Thoracic aorta (tissue), 2 donors: ENCODE measurements around the gene PMPCA. TPM values are rescaled to one million over a fixed set of nuclear protein-coding genes. Genes with fewer than 3 reads are reported as not detected.

Experiments used
- ATAC-seq: fragments of 150-250 bp; one replicate; pipeline ENCODE4 v1.8.0; 2017; ENCODE audit warnings: low read depth; ENCODE audit not compliant: insufficient number of reproducible peaks, low FRiP score
- DNase-seq: peaks from one replicate; pipeline ENCODE4 v3.0.0-alpha.2; 2020; ENCODE audit warnings: low spot score
- H3K27ac ChIP-seq, 2 donors: fragments of 200-600 bp; sonication (generic); 1 replicate in 1 of 2; 2 replicates in 1 of 2; pipeline ENCODE4 v1.5.1; 2016; ENCODE audit warnings: mild to moderate bottlenecking in 2 of 2, moderate library complexity in 2 of 2
- H3K27me3 ChIP-seq: fragments of 200-600 bp; sonication (generic); replicated peaks from 2 replicates; pipeline ENCODE4 v1.6.0; 2016; ENCODE audit warnings: mild to moderate bottlenecking; ENCODE audit not compliant: insufficient read depth
- H3K36me3 ChIP-seq: fragments of 200-600 bp; sonication (generic); one replicate; pipeline ENCODE4 v1.5.1; 2016
- H3K4me1 ChIP-seq, 2 donors: fragments of 200-600 bp; sonication (generic); 1 replicate in 1 of 2; 2 replicates in 1 of 2; pipeline versions ENCODE4 v1.5.1 to v1.6.0; 2016; ENCODE audit warnings: low read depth in 2 of 2, mild to moderate bottlenecking in 1 of 2; ENCODE audit not compliant: control insufficient read depth in 1 of 2
- H3K4me3 ChIP-seq: fragments of 200-600 bp; sonication (generic); 2 replicates; pipeline ENCODE4 v1.5.1; 2016; ENCODE audit warnings: mild to moderate bottlenecking
- H3K9me3 ChIP-seq: fragments of 200-600 bp; sonication (generic); 2 replicates; pipeline ENCODE4 v1.5.1; 2016
- total RNA-seq, 2 donors: library from RNA; depleted of rRNA; stranded (reverse); fragments of >200 nt; gene quantifications; one replicate each; pipeline versions ENCODE4 v1.1.0 to v1.2.3, GENCODE V29; 2016
- TF ChIP-seq, protein P1 (sequence below): fragments of 200-600 bp; sonication (generic); IDR thresholded peaks from one replicate; pipeline ENCODE4 v1.5.1; 2019; ENCODE audit warnings: antibody characterized with exemption

The PMPCA gene
- total RNA-seq, 2 donors from 2014 or later, result 28.7 to 43.0 TPM

DNA sequence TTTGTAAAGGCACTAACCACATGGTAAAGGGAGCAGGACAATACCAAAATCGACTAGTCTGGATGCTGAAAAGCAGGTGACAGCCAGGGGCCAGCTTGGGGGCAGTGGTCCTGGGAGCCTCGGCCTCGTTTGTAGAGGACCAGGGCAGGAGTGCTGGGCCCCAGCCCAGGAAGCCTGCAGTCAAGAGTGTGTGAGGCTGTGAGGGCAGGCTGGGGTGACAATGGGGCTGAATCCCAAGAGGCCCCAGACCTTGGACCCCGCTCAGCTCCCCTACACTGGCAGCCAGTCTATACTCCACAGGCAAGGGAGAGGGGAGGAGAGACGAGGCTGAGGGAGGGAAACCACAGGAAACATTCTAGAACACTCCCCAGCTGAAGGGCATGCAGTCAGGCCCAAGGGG is 31.8 kb downstream of the PMPCA start:
- Histone ChIP-seq H3K4me1 (peaks cover 16 to 21% of the 10 kb centered on the region in 2 donors), H3K36me3 (peaks cover 44% of the 10 kb centered on the region), H3K27ac (no peak overlapping the region), H3K27me3 (no peaks in the 10 kb centered on the region), H3K9me3 (no peaks in the 10 kb centered on the region), H3K4me3 (no peak overlapping the region)
- ATAC-seq (no peak), DNase-seq (no peak)
- TF ChIP-seq, protein P1, sequence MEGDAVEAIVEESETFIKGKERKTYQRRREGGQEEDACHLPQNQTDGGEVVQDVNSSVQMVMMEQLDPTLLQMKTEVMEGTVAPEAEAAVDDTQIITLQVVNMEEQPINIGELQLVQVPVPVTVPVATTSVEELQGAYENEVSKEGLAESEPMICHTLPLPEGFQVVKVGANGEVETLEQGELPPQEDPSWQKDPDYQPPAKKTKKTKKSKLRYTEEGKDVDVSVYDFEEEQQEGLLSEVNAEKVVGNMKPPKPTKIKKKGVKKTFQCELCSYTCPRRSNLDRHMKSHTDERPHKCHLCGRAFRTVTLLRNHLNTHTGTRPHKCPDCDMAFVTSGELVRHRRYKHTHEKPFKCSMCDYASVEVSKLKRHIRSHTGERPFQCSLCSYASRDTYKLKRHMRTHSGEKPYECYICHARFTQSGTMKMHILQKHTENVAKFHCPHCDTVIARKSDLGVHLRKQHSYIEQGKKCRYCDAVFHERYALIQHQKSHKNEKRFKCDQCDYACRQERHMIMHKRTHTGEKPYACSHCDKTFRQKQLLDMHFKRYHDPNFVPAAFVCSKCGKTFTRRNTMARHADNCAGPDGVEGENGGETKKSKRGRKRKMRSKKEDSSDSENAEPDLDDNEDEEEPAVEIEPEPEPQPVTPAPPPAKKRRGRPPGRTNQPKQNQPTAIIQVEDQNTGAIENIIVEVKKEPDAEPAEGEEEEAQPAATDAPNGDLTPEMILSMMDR, result no peak

DNA sequence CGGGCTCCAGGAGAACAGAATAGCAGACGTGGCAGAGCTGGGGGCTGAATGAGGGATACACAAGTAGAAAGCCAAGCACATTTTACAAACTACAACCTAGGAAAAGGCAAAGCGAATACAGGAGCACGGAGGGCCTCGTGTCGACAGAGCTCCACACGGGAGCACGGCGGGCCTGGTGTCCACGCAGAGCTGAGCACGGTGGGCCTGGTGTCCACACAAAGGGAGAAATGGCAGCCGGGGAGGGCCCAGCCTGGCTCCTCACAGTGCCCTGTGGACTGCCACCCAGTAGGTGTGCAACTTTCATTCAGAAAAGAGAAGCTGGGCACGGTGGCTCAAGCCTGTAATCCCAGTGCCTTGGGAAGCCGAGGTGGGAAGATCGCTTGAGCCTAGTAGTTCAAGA is 32.6 kb downstream of the PMPCA start:
- peaks cover 53% of the 10 kb centered on the region for H3K36me3 ChIP-seq
- TF ChIP-seq, protein P1, result no peak
- no peak overlapping the region for H3K27ac ChIP-seq
- DNase-seq (no peak), ATAC-seq (no peak)
- no peaks in the 10 kb centered on the region for H3K9me3 ChIP-seq
- no peaks in the 10 kb centered on the region for H3K27me3 ChIP-seq
- peaks cover 8 to 13% of the 10 kb centered on the region in 2 donors for H3K4me1 ChIP-seq
- H3K4me3 ChIP-seq, result no peak overlapping the region

DNA sequence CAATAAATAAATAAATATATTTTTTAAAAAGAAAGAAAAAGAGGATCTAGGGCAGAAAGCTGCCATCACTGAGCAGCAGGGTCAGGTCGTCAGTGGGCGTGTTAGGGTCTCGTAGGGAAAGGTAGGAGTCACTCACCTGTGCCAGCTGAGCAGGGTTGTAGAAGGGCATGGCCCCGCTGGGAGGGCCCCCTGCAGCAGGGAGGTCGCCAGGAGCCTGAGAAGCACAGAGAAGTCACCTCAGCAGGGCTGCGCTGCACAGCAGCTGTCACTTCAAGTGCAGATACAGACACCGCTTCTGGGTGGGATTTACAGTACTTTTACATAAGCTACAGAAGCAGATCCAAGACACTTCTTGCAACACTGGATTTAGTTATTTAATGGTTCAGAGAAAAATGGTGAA is 33.2 kb downstream of the PMPCA start:
- DNase-seq (no peak), ATAC-seq (no peak)
- H3K4me3 ChIP-seq, result no peak overlapping the region
- no peak overlapping the region for H3K27ac ChIP-seq
- no peaks in the 10 kb centered on the region for H3K9me3 ChIP-seq
- no peaks in the 10 kb centered on the region for H3K27me3 ChIP-seq
- TF ChIP-seq, protein P1, result no peak
- peaks cover 57% of the 10 kb centered on the region for H3K36me3 ChIP-seq
- peaks cover 2 to 7% of the 10 kb centered on the region in 2 donors for H3K4me1 ChIP-seq

DNA sequence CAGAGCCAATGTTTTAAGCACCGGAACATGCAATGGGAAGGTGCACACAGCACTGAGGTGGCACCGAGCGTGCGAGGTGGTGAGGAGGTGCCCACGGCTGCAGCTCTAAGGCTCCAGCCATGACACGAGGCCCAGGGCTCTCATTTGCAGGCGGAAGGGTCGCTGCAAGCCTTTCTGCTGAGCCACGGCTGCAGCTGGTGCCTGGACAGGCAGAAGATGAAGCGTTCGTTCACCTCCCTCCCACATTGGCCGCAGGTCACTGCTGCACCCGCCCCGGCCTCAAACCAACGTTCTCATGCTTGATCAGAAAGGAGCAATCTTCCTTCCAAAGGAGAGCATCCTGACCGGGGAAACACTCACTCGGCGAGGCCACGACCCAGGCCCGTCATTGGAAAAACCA is 33.6 kb downstream of the PMPCA start:
- Histone ChIP-seq H3K4me3 (no peak overlapping the region), H3K9me3 (no peaks in the 10 kb centered on the region), H3K27ac (no peak overlapping the region), H3K36me3 (peaks cover 61% of the 10 kb centered on the region), H3K4me1 (peaks cover 0 to 6% of the 10 kb centered on the region in 2 donors), H3K27me3 (no peaks in the 10 kb centered on the region)
- no peak for DNase-seq
- TF ChIP-seq, protein P1, result no peak
- no peak for ATAC-seq

DNA sequence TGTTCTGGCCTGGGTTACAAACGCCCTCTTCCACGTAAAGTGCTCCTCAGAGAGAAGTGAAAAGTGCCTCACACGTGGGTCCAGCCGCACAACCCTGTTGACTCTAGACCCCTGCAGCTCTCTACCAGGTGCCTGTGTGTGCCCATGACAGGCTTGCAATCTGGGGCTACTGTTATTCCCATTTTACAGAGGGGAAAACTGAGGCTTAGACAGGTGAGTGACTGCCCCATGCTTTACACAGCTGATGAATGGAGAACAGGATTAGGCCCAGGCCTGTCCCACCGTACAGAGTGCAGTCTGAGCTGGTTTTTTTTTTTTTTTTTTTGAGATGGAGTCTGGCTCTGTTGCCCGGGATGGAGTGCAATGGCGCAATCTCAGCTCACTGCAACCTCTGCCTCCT is 35.3 kb downstream of the PMPCA start:
- TF ChIP-seq, protein P1, result no peak
- no peak overlapping the region for H3K27ac ChIP-seq
- H3K4me3 ChIP-seq, result no peak overlapping the region
- H3K27me3 ChIP-seq, result no peaks in the 10 kb centered on the region
- H3K36me3 ChIP-seq, result peaks cover 76% of the 10 kb centered on the region
- H3K4me1 ChIP-seq, result no peaks in the 10 kb centered on the region
- no peaks in the 10 kb centered on the region for H3K9me3 ChIP-seq
- DNase-seq (no peak), ATAC-seq (no peak)
